ENCODE measurements around the gene RP2. TPM values are rescaled to one million over a fixed set of nuclear protein-coding genes. Genes with fewer than 3 reads are reported as not detected.
A peak's percentile ranks its signal among the peaks of the same experiment; 100 is the strongest.

Gene RP2
- total RNA-seq, 1 donor from 2014 or later, result 16.6 TPM

DNA sequence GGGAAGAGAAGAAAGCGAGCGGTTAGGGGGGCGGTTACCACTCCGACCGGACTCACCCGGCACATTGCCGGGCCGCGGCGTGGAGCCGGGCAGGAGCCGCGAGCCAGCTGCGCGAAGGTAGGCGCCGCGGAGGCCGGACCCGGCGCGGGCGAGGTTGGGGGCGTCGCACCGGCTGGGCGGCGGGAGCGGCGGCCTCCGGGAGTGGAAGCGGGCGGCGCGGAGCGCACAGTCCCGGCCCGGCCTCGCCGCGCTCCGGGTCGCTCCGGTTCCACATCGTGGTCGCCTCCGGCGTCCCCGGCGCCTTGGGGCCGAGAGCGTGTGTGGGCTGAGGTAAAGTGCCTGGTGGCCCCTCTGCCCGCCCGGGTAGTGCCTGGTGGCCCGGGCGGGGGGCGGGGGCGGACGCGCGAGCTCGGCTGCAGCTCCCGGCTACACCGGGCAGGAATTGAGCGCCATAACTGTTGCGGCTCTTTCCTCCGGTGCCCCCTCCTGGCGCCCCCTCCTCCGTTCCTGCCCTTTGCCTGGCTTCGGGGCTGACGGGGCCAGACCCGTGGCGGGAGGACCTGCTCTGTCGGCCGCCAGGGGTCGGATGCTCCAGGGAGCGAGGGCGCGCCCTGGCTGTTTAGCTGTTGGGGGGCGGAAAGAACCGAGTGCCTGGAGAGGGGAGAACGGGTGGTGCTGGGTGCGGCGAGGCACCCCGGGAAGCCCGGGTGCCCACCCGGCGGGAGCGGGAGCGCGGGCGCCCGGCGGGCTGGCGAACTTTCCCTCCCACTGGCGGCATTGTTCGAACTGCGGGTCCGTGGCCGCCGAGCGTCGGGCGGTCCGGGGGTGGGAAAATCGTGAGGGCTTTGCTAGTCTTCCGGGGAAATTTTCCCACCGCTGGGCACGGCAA lies 76.0 kb downstream of the RP2 start:
- TF ChIP-seq, protein P1, sequence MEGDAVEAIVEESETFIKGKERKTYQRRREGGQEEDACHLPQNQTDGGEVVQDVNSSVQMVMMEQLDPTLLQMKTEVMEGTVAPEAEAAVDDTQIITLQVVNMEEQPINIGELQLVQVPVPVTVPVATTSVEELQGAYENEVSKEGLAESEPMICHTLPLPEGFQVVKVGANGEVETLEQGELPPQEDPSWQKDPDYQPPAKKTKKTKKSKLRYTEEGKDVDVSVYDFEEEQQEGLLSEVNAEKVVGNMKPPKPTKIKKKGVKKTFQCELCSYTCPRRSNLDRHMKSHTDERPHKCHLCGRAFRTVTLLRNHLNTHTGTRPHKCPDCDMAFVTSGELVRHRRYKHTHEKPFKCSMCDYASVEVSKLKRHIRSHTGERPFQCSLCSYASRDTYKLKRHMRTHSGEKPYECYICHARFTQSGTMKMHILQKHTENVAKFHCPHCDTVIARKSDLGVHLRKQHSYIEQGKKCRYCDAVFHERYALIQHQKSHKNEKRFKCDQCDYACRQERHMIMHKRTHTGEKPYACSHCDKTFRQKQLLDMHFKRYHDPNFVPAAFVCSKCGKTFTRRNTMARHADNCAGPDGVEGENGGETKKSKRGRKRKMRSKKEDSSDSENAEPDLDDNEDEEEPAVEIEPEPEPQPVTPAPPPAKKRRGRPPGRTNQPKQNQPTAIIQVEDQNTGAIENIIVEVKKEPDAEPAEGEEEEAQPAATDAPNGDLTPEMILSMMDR (IDR thresholded peaks at IDR 0.05; ENCODE audit: unreplicated experiment), result peak; percentile 54
- peak; percentile 61 for DNase-seq (ENCODE audit: low spot score)
- H3K27me3 Mint-ChIP-seq (ENCODE audit: unreplicated experiment), result no peaks in the 10 kb centered on the region

DNA sequence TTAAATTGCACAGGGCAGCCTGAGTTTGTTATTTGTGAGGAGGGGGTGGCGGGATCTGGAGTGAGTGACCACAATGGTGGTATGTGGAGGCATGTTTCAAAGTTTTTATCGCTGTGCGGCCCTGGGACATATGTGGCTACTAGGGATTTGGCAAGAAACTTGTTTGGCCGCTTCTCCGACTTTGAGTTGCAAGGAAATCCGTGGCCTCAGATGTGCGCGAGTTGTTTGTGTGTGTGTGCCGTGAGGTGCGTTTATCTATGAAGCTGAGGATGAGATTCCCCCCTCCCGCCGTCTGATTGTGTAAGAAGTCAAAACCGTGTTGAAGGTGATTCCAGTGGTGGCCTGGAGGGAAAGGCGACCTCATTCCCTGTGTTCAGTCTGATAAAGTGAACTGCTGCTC lies 76.8 kb downstream of the RP2 start:
- no peaks in the 10 kb centered on the region for H3K36me3 Mint-ChIP-seq (ENCODE audit: low read depth, unreplicated experiment)
- H3K27me3 Mint-ChIP-seq (ENCODE audit: unreplicated experiment), result no peaks in the 10 kb centered on the region
- peak overlapping the region; percentile 84 for H3K27ac Mint-ChIP-seq (ENCODE audit: unreplicated experiment)
- DNase-seq (ENCODE audit: low spot score), result peak; percentile 4
- H3K4me1 Mint-ChIP-seq (ENCODE audit: unreplicated experiment), result peaks cover 12% of the 10 kb centered on the region
- TF ChIP-seq, protein P1 (IDR thresholded peaks at IDR 0.05; ENCODE audit: unreplicated experiment), result no peak
- H3K4me3 Mint-ChIP-seq (ENCODE audit: unreplicated experiment), result peak overlapping the region; percentile 95
- no peaks in the 10 kb centered on the region for H3K9me3 Mint-ChIP-seq (ENCODE audit: unreplicated experiment)

More for the DNA sequence above, 76.0 kb downstream of the RP2 start:
- Mint-ChIP-seq H3K4me3 (ENCODE audit: unreplicated experiment) (peak overlapping the region; percentile 95), H3K27ac (ENCODE audit: unreplicated experiment) (no peak overlapping the region), H3K9me3 (ENCODE audit: unreplicated experiment) (no peaks in the 10 kb centered on the region), H3K4me1 (ENCODE audit: unreplicated experiment) (peaks cover 12% of the 10 kb centered on the region), H3K36me3 (ENCODE audit: low read depth, unreplicated experiment) (no peaks in the 10 kb centered on the region)

DNA sequence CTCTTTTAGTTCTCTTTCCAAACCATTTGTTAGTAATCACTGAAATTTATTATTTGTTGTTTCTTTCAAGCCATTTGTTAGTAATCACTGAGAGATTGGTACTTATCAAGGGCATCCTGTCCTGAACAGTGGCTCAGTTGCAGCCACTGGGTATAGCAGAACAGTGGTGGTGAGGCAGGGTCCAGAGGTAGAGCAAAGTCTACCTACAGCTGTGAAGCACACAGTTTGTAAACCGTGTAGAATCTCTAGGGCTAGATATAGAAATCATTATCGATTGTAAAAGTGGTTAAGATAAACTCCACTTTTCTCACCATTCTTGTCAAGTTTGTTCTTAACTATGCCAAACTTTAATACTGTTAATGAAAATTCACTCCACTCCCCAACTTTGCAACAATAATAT lies 79.4 kb downstream of the RP2 start:
- no peaks in the 10 kb centered on the region for H3K27me3 Mint-ChIP-seq (ENCODE audit: unreplicated experiment)
- no peaks in the 10 kb centered on the region for H3K9me3 Mint-ChIP-seq (ENCODE audit: unreplicated experiment)
- peaks cover 12% of the 10 kb centered on the region for H3K4me1 Mint-ChIP-seq (ENCODE audit: unreplicated experiment)
- no peak overlapping the region for H3K4me3 Mint-ChIP-seq (ENCODE audit: unreplicated experiment)
- DNase-seq (ENCODE audit: low spot score), result no peak
- TF ChIP-seq, protein P1 (IDR thresholded peaks at IDR 0.05; ENCODE audit: unreplicated experiment), result no peak
- H3K27ac Mint-ChIP-seq (ENCODE audit: unreplicated experiment), result no peak overlapping the region
- no peaks in the 10 kb centered on the region for H3K36me3 Mint-ChIP-seq (ENCODE audit: low read depth, unreplicated experiment)

- Mint-ChIP-seq H3K4me1 (ENCODE audit: unreplicated experiment) (peaks cover 16% of the 10 kb centered on the region), H3K27ac (ENCODE audit: unreplicated experiment) (no peak overlapping the region), H3K4me3 (ENCODE audit: unreplicated experiment) (no peak overlapping the region), H3K9me3 (ENCODE audit: unreplicated experiment) (no peaks in the 10 kb centered on the region), H3K36me3 (ENCODE audit: low read depth, unreplicated experiment) (no peaks in the 10 kb centered on the region), H3K27me3 (ENCODE audit: unreplicated experiment) (peaks cover 3% of the 10 kb centered on the region)
- no peak for DNase-seq (ENCODE audit: low spot score)
- TF ChIP-seq, protein P1 (IDR thresholded peaks at IDR 0.05; ENCODE audit: unreplicated experiment), result no peak
Observed at GRCh38 chrX:46917622-46918021, 80.8 kb downstream of the RP2 start.

DNA sequence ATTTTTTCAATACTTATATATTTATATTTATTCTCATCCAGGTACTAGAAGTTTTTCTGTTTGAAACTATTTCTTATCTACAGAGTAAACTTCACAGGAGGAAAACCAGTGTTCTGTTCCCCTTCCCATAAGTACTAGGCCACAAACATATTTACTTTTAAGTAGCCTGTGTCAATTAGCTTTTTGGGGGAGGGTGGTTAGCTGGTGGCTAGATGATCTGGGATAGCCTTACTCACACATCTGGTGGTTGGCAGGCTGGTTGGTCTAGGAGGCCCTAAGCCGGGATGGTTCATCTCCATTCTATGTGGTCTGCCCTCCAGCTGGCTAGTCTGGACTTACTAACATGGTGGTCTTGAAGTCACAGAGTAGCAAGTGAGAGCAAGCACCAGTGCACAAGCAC lies 81.6 kb downstream of the RP2 start:
- Mint-ChIP-seq H3K36me3 (ENCODE audit: low read depth, unreplicated experiment) (no peaks in the 10 kb centered on the region), H3K4me1 (ENCODE audit: unreplicated experiment) (peaks cover 16% of the 10 kb centered on the region), H3K4me3 (ENCODE audit: unreplicated experiment) (no peak overlapping the region), H3K9me3 (ENCODE audit: unreplicated experiment) (no peaks in the 10 kb centered on the region), H3K27me3 (ENCODE audit: unreplicated experiment) (peaks cover 3% of the 10 kb centered on the region), H3K27ac (ENCODE audit: unreplicated experiment) (no peak overlapping the region)
- TF ChIP-seq, protein P1 (IDR thresholded peaks at IDR 0.05; ENCODE audit: unreplicated experiment), result no peak
- DNase-seq (ENCODE audit: low spot score), result no peak
